T-cell (primary cell): ENCODE data around the gene INPP4A. TPM values are rescaled to one million over a fixed set of nuclear protein-coding genes. Genes with fewer than 3 reads are reported as not detected.
A peak's percentile ranks its signal among the peaks of the same experiment; 100 is the strongest.

Experiments used
- ATAC-seq, 4 experiments: fragments of 200-7000 bp in 3 of 4; fragments of 150-1000 bp in 1 of 4; cut with Tn5 transposase; replicated peaks in 1 of 4; 1 replicate in 3 of 4; 2 replicates in 1 of 4; pipeline ENCODE4 v1.10.0; 2021; ENCODE audit warnings: moderate library complexity in 3 of 4, mild to moderate bottlenecking in 2 of 4, moderate number of reproducible peaks in 1 of 4
- CTCF ChIA-PET, 2 donors: fragments of 300-600 bp; sonication (Branson Sonifier 250); formaldehyde crosslinking; loops; one replicate each; lab custom pipeline; 2022; ENCODE audit warnings: antibody characterized with exemption in 2 of 2; lab: Charles Lee
- POLR2A ChIA-PET, 2 donors: fragments of 300-600 bp; sonication (Branson Sonifier 250); formaldehyde crosslinking; loops; one replicate each; lab custom pipeline; 2022; ENCODE audit warnings: antibody characterized with exemption in 2 of 2; lab: Charles Lee
- DNase-seq, 35 experiments: peaks; one replicate each; pipeline versions ENCODE4 v3.0.0 to v3.0.0-alpha.2; 2013 to 2023
- H3K27ac ChIP-seq: one replicate; pipeline ENCODE4 v1.5.1; 2013; ENCODE audit warnings: low read length
- H3K27me3 ChIP-seq, 2 experiments: replicated peaks in 1 of 2; 1 replicate in 1 of 2; 2 replicates in 1 of 2; pipeline versions ENCODE4 v1.6.1 to v1.7.0; 2013; ENCODE audit warnings: low read length in 1 of 2, mixed read lengths in 1 of 2; ENCODE audit not compliant: control insufficient read depth in 2 of 2, insufficient read depth in 2 of 2; ENCODE audit errors: extremely low read depth in 1 of 2
- H3K36me3 ChIP-seq, 2 donors: 1 replicate in 1 of 2; 2 replicates in 1 of 2; pipeline versions ENCODE4 v1.6.1 to v1.7.0; 2013; ENCODE audit warnings: low read length in 1 of 2; ENCODE audit not compliant: control insufficient read depth in 2 of 2, insufficient read depth in 1 of 2; ENCODE audit errors: extremely low read depth in 1 of 2
- H3K4me1 ChIP-seq, 2 experiments: 1 replicate in 1 of 2; 2 replicates in 1 of 2; pipeline versions ENCODE4 v1.6.1 to v1.7.0; 2013; ENCODE audit warnings: low read length in 2 of 2, mixed read lengths in 1 of 2; ENCODE audit not compliant: insufficient read depth in 2 of 2, control insufficient read depth in 1 of 2; ENCODE audit errors: extremely low read depth in 1 of 2
- H3K4me3 ChIP-seq, 2 donors: 1 replicate in 1 of 2; 2 replicates in 1 of 2; pipeline versions ENCODE4 v1.5.1 to v1.7.0; 2013; ENCODE audit warnings: mild to moderate bottlenecking in 2 of 2, low read length in 1 of 2, moderate library complexity in 1 of 2; ENCODE audit not compliant: control insufficient read depth in 1 of 2; ENCODE audit errors: extremely low read depth in 1 of 2
- H3K9me3 ChIP-seq: 2 replicates; pipeline ENCODE4 v1.7.0; 2013
- H3K27ac Mint-ChIP-seq, 2 donors: one replicate each; pipeline ENCODE4 v1.8.0; 2020 to 2021; ENCODE audit warnings: mild to moderate bottlenecking in 2 of 2, mixed read lengths in 2 of 2
- H3K27me3 Mint-ChIP-seq, 2 donors: one replicate each; pipeline ENCODE4 v1.8.0; 2021 to 2022; ENCODE audit warnings: mixed read lengths in 2 of 2
- H3K36me3 Mint-ChIP-seq: one replicate; pipeline ENCODE4 v1.8.0; 2021; ENCODE audit warnings: mixed read lengths
- H3K4me1 Mint-ChIP-seq, 3 donors: one replicate each; pipeline ENCODE4 v1.8.0; 2020 to 2022; ENCODE audit warnings: mixed read lengths in 3 of 3, mild to moderate bottlenecking in 1 of 3
- H3K4me3 Mint-ChIP-seq, 3 donors: one replicate each; pipeline ENCODE4 v1.8.0; 2020 to 2022; ENCODE audit warnings: mild to moderate bottlenecking in 3 of 3, mixed read lengths in 3 of 3, moderate library complexity in 3 of 3
- H3K9me3 Mint-ChIP-seq, 3 donors: one replicate each; pipeline ENCODE4 v1.8.0; 2020 to 2022; ENCODE audit warnings: mixed read lengths in 3 of 3
- WGBS: methylation state at CpG from one replicate; pipeline ENCODE4 v1.1.5; 2013; ENCODE audit warnings: missing lambda C conversion rate; ENCODE audit not compliant: insufficient coverage; 5-methylcytosine and 5-hydroxymethylcytosine counted together
- total RNA-seq, 35 experiments: library from RNA in 6 of 35; stranded (reverse) in 6 of 35; fragments of 120-200 nt in 1 of 35; gene quantifications; one replicate each; pipeline versions ENCODE4 v1.2.1 to v1.2.4 and lab custom pipeline; 2013 to 2026

INPP4A gene
- total RNA-seq, 5 donors from 2014 or later (not counting 1 experiment from before 2014, with no cell fraction given) = 126 to 153 (median 136) TPM

DNA sequence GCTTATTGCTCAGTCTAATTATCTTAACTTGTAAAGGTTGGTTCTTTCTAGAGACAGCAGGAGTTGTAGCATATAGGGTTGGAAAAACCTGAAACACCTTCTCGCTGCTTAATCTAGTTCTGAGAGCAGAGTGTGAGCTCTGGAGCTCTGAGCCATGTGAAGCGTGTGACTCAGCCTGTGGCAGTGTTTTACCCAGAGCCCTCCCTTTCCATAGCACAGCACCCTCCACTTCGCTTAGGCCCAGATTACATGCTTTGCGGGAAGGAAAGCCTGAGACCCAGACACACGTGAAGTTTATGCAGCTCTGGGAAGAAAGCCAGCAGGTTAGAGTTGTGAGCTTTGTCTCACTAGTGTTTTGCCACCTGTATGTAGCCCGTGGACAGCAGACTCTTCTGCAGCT, 74.5 kb downstream of the INPP4A start:
- H3K27ac ChIP-seq = no peak overlapping the region
- Mint-ChIP-seq H3K4me3 (no peak overlapping the region), H3K27ac (peak overlapping the region in 1 of 2 donors; percentile 69), H3K9me3 (no peaks in the 10 kb centered on the region), H3K27me3 (no peaks in the 10 kb centered on the region), H3K36me3 (peaks cover 32% of the 10 kb centered on the region), H3K4me1 (peaks cover 42 to 49% (median 47%) of the 10 kb centered on the region in 3 donors)
- DNase-seq (no peak), ATAC-seq (no peak)
- H3K36me3 ChIP-seq = peaks cover 3 to 44% of the 10 kb centered on the region in 2 donors
- POLR2A ChIA-PET = no interaction called here
- H3K4me1 ChIP-seq = peaks cover 8 to 36% of the 10 kb centered on the region in 2 experiments
- H3K27me3 ChIP-seq = no peaks in the 10 kb centered on the region
- 92% methylated on average over 2 of the region's 6 CpGs for WGBS
- CTCF ChIA-PET = interaction anchor here (0.5 to 2.4 kb wide), 3 partner anchors 71 to 107 kb away, joined by 8 to 12 read pairs (median 8); no protein-coding TSS in a partner anchor
- no peaks in the 10 kb centered on the region for H3K9me3 ChIP-seq
- no peak overlapping the region for H3K4me3 ChIP-seq

DNA sequence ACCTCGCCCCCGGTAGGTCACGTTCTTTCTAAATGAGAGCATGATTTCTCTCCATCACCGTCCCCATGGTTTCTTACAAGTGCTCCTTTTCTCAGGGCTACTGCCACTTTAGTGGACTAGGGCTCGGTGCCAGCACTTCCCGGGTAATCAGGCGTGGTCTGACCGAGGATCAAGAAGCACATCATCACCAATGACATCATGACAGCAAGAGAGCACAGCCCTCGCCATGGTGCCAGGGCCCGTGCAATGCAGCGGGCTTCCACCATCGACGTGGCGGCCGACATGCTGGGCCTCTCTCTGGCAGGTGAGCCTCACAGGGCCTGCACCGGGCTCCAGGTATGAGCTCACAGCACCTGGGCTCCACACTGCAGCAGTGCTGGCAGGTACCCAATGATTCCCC, 75.2 kb downstream of the INPP4A start:
- H3K27ac Mint-ChIP-seq = no peak overlapping the region
- H3K4me1 ChIP-seq = peaks cover 7 to 29% of the 10 kb centered on the region in 2 experiments
- POLR2A ChIA-PET = no interaction called here
- no peak for ATAC-seq
- H3K36me3 ChIP-seq = peaks cover 3 to 46% of the 10 kb centered on the region in 2 donors
- peaks cover 38 to 44% (median 42%) of the 10 kb centered on the region in 3 donors for H3K4me1 Mint-ChIP-seq
- H3K4me3 ChIP-seq = no peak overlapping the region
- H3K36me3 Mint-ChIP-seq = peaks cover 32% of the 10 kb centered on the region
- H3K27me3 ChIP-seq = no peaks in the 10 kb centered on the region
- no peak for DNase-seq
- no peak overlapping the region for H3K4me3 Mint-ChIP-seq
- H3K27ac ChIP-seq = no peak overlapping the region
- H3K27me3 Mint-ChIP-seq = no peaks in the 10 kb centered on the region
- 97% methylated on average over 15 of the region's 16 CpGs for WGBS
- H3K9me3 Mint-ChIP-seq = no peaks in the 10 kb centered on the region
- no peaks in the 10 kb centered on the region for H3K9me3 ChIP-seq
- CTCF ChIA-PET = interaction anchor here in 1 of 2 donors (1.7 kb wide), 1 partner anchor 108 kb away, joined by 12 read pairs; no protein-coding TSS in a partner anchor

DNA sequence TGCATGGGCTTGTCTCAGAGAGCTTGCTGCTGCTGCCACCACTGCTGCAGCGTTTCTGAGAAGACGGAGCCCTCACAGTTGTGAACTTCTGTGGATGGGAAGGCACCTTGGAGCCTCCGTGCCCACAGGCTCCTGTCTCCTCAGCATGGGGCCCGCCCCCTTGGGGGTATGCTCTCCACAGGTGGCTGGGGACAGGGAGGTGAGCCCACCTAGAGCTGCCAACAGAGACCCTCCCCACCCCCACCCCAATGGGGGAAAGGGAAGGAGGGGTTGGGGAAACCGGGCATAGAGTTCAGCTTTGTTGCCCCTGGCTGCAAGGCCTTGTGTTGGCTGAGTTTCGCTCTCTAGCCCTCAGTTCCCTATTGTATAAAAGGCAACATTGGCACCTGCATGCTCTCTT, 76.1 kb downstream of the INPP4A start:
- Mint-ChIP-seq H3K4me1 (peaks cover 31 to 42% (median 38%) of the 10 kb centered on the region in 3 donors), H3K9me3 (no peaks in the 10 kb centered on the region), H3K27ac (no peak overlapping the region), H3K36me3 (peaks cover 39% of the 10 kb centered on the region), H3K4me3 (no peak overlapping the region), H3K27me3 (no peaks in the 10 kb centered on the region)
- no peak for DNase-seq
- WGBS = 100% methylated on average over 1 of the region's 6 CpGs
- ATAC-seq = no peak
- Histone ChIP-seq H3K9me3 (no peaks in the 10 kb centered on the region), H3K4me1 (peaks cover 4 to 19% of the 10 kb centered on the region in 2 experiments), H3K36me3 (peaks cover 3 to 50% of the 10 kb centered on the region in 2 donors), H3K27ac (no peak overlapping the region), H3K27me3 (no peaks in the 10 kb centered on the region), H3K4me3 (no peak overlapping the region)
- POLR2A ChIA-PET = no interaction called here
- CTCF ChIA-PET = interaction anchor here in 1 of 2 donors (0.5 to 0.7 kb wide), 2 partner anchors 70 to 422 kb away, joined by 3 to 7 read pairs; no protein-coding TSS in a partner anchor

DNA sequence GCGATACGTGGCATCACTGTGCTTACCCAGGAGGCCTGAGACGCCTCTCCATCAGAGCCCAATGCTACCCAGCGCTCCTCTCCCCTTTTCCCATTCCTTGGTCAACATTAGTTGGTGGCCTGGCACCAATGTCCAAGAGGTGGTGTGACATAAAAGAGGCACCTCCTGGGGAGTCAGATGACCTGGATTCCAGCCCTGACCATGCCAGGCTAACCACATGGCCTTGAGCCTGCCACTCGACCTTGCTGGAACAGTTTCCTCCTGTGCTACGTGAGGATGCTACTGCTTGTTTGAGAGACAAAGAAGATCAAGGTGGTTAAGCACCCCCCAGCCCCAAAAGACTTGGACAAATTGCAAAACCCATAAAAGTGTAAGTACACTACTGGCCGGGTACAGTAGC, 76.6 kb downstream of the INPP4A start:
- no peak for ATAC-seq
- no peak overlapping the region for H3K27ac Mint-ChIP-seq
- DNase-seq = no peak
- WGBS = 80% methylated on average over 1 of the region's 7 CpGs
- Histone ChIP-seq H3K4me3 (no peak overlapping the region), H3K36me3 (peaks cover 3 to 50% of the 10 kb centered on the region in 2 donors), H3K4me1 (peaks cover 3 to 17% of the 10 kb centered on the region in 2 experiments), H3K27me3 (no peaks in the 10 kb centered on the region), H3K9me3 (no peaks in the 10 kb centered on the region), H3K27ac (no peak overlapping the region)
- H3K27me3 Mint-ChIP-seq = no peaks in the 10 kb centered on the region
- peaks cover 26 to 41% (median 33%) of the 10 kb centered on the region in 3 donors for H3K4me1 Mint-ChIP-seq
- POLR2A ChIA-PET = no interaction called here
- no peak overlapping the region for H3K4me3 Mint-ChIP-seq
- no peaks in the 10 kb centered on the region for H3K9me3 Mint-ChIP-seq
- peaks cover 39% of the 10 kb centered on the region for H3K36me3 Mint-ChIP-seq
- CTCF ChIA-PET = no interaction called here

DNA sequence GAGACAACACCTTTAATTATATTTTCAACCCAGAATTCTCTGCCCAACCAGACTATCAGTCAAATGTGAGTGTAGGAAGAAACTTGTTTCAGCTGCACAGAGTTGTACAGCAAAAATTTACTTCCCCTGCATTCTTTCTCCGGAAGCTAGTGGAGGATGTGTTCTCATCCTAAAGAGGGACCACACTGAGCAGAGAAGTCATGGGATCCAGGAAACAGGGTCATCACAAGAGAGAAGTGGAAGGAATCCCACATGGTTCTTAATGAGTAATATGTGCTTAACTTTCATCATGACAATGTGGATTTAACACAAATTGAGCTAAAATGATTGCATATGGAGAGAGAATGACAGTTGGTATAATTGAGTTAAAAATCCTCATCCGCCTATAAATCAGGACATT, 78.2 kb downstream of the INPP4A start:
- Mint-ChIP-seq H3K9me3 (peaks cover 0 to 3% (median 0%) of the 10 kb centered on the region in 3 donors), H3K27me3 (no peaks in the 10 kb centered on the region), H3K4me1 (peaks cover 13 to 29% (median 19%) of the 10 kb centered on the region in 3 donors), H3K27ac (no peak overlapping the region), H3K36me3 (peaks cover 46% of the 10 kb centered on the region), H3K4me3 (no peak overlapping the region)
- H3K4me3 ChIP-seq = no peak overlapping the region
- H3K9me3 ChIP-seq = peaks cover 2% of the 10 kb centered on the region
- CTCF ChIA-PET = no interaction called here
- peaks cover 3 to 47% of the 10 kb centered on the region in 2 donors for H3K36me3 ChIP-seq
- ATAC-seq (no peak), DNase-seq (no peak)
- WGBS = 100% methylated on average over 1 of the region's 2 CpGs
- no peaks in the 10 kb centered on the region for H3K27me3 ChIP-seq
- no peak overlapping the region for H3K27ac ChIP-seq
- H3K4me1 ChIP-seq = peaks cover 0 to 6% of the 10 kb centered on the region in 2 experiments
- POLR2A ChIA-PET = interaction anchor here in 1 of 2 donors (0.8 kb wide), 1 partner anchor 110 kb away, joined by 5 read pairs; no protein-coding TSS in a partner anchor

DNA sequence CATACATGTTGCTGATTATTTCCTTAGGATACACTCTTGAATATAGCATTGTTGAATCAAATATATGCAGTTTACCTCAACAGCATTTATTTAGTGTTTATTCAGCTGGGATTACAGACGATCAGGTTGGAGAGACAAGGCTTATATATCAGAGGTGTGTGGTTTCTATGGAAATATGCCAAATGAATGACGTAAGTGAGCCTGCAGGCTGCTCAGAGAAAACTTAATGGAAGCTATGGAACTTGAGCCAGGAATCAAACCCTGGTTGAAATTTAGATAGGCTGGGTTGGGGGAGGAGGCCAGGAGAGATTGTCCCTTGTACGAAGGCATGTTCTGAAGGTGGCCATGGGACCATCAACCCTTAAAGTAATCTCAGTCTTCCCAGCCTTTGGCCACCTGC, 79.5 kb downstream of the INPP4A start:
- DNase-seq (no peak), ATAC-seq (no peak)
- no peak overlapping the region for H3K27ac Mint-ChIP-seq
- peaks cover 50% of the 10 kb centered on the region for H3K36me3 Mint-ChIP-seq
- Histone ChIP-seq H3K36me3 (peaks cover 3 to 41% of the 10 kb centered on the region in 2 donors), H3K27ac (no peak overlapping the region), H3K4me1 (no peaks in the 10 kb centered on the region), H3K27me3 (no peaks in the 10 kb centered on the region), H3K4me3 (no peak overlapping the region), H3K9me3 (peaks cover 2% of the 10 kb centered on the region)
- H3K4me1 Mint-ChIP-seq = peaks cover 9 to 22% (median 10%) of the 10 kb centered on the region in 3 donors
- ChIA-PET CTCF (no interaction called here), POLR2A (no interaction called here)
- WGBS = 100% methylated on average over 1 of the region's 3 CpGs
- H3K4me3 Mint-ChIP-seq = no peak overlapping the region
- H3K27me3 Mint-ChIP-seq = no peaks in the 10 kb centered on the region
- peaks cover 0 to 3% (median 0%) of the 10 kb centered on the region in 3 donors for H3K9me3 Mint-ChIP-seq
